Thoracic aorta (tissue), 2 donors: ENCODE results near the gene TREH. TPM values are rescaled to one million over a fixed set of nuclear protein-coding genes. Genes with fewer than 3 reads are reported as not detected.

Source experiments
- ATAC-seq: fragments of 150-250 bp; one replicate; pipeline ENCODE4 v1.8.0; 2017; ENCODE audit warnings: low read depth; ENCODE audit not compliant: insufficient number of reproducible peaks, low FRiP score
- DNase-seq: peaks from one replicate; pipeline ENCODE4 v3.0.0-alpha.2; 2020; ENCODE audit warnings: low spot score
- H3K27ac ChIP-seq, 2 donors: fragments of 200-600 bp; sonication (generic); 1 replicate in 1 of 2; 2 replicates in 1 of 2; pipeline ENCODE4 v1.5.1; 2016; ENCODE audit warnings: mild to moderate bottlenecking in 2 of 2, moderate library complexity in 2 of 2
- H3K27me3 ChIP-seq: fragments of 200-600 bp; sonication (generic); replicated peaks from 2 replicates; pipeline ENCODE4 v1.6.0; 2016; ENCODE audit warnings: mild to moderate bottlenecking; ENCODE audit not compliant: insufficient read depth
- H3K36me3 ChIP-seq: fragments of 200-600 bp; sonication (generic); one replicate; pipeline ENCODE4 v1.5.1; 2016
- H3K4me1 ChIP-seq, 2 donors: fragments of 200-600 bp; sonication (generic); 1 replicate in 1 of 2; 2 replicates in 1 of 2; pipeline versions ENCODE4 v1.5.1 to v1.6.0; 2016; ENCODE audit warnings: low read depth in 2 of 2, mild to moderate bottlenecking in 1 of 2; ENCODE audit not compliant: control insufficient read depth in 1 of 2
- H3K4me3 ChIP-seq: fragments of 200-600 bp; sonication (generic); 2 replicates; pipeline ENCODE4 v1.5.1; 2016; ENCODE audit warnings: mild to moderate bottlenecking
- H3K9me3 ChIP-seq: fragments of 200-600 bp; sonication (generic); 2 replicates; pipeline ENCODE4 v1.5.1; 2016
- total RNA-seq, 2 donors: library from RNA; depleted of rRNA; stranded (reverse); fragments of >200 nt; gene quantifications; one replicate each; pipeline versions ENCODE4 v1.1.0 to v1.2.3, GENCODE V29; 2016
- TF ChIP-seq, protein P1 (sequence below): fragments of 200-600 bp; sonication (generic); IDR thresholded peaks from one replicate; pipeline ENCODE4 v1.5.1; 2019; ENCODE audit warnings: antibody characterized with exemption

Gene TREH
- total RNA-seq, 2 donors from 2014 or later: not detected

DNA sequence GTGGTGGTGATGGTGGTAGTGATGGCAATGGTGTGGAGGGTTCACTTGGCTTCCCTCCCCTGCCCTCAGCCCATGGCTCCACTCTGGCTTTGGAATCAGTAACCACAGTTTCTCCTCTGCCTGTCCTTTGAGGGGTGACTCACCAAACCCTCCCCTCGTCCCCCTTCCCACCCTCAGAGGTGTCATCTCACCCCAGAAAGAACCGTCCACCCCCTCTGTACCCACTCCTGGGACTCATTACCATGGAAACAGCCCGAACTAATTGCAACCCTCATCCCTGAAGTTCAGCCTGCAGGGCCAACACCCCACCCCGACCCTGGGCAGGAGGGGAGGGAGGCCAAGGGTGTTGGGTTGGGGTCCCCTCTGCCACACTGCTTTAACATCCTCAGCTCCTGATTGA lies 45.5 kb downstream of the TREH start:
- TF ChIP-seq, protein P1, sequence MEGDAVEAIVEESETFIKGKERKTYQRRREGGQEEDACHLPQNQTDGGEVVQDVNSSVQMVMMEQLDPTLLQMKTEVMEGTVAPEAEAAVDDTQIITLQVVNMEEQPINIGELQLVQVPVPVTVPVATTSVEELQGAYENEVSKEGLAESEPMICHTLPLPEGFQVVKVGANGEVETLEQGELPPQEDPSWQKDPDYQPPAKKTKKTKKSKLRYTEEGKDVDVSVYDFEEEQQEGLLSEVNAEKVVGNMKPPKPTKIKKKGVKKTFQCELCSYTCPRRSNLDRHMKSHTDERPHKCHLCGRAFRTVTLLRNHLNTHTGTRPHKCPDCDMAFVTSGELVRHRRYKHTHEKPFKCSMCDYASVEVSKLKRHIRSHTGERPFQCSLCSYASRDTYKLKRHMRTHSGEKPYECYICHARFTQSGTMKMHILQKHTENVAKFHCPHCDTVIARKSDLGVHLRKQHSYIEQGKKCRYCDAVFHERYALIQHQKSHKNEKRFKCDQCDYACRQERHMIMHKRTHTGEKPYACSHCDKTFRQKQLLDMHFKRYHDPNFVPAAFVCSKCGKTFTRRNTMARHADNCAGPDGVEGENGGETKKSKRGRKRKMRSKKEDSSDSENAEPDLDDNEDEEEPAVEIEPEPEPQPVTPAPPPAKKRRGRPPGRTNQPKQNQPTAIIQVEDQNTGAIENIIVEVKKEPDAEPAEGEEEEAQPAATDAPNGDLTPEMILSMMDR: no peak
- ATAC-seq (peak; percentile 9), DNase-seq (no peak)
- Histone ChIP-seq H3K27me3 (no peaks in the 10 kb centered on the region), H3K36me3 (peaks cover 42% of the 10 kb centered on the region), H3K9me3 (no peaks in the 10 kb centered on the region), H3K4me3 (peak overlapping the region; percentile 62), H3K27ac (peak overlapping the region; percentile 51 to 85), H3K4me1 (peaks cover 10 to 47% of the 10 kb centered on the region in 2 donors)

DNA sequence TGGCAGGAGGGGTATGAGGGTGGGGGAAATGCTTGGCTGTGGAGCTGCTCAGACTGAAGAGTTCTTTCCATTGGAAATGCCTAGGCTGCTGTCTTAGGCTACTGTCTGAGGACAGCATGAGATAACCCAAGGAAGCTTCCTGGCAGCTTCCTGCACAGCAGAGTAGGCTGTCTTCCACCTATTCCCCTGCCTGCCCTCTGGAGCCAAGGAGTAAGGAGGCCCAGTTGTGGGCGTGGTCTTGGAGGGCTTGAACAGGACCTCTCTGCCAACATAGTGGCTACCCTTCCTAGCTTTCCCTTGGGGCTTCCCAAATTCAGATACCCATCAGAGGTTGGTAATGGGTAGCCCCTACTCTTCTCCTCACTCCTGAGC lies 46.1 kb downstream of the TREH start:
- Histone ChIP-seq H3K9me3 (no peaks in the 10 kb centered on the region), H3K4me1 (peaks cover 10 to 54% of the 10 kb centered on the region in 2 donors), H3K4me3 (no peak overlapping the region), H3K27ac (peak overlapping the region; percentile 51 to 85), H3K27me3 (no peaks in the 10 kb centered on the region), H3K36me3 (peaks cover 41% of the 10 kb centered on the region)
- DNase-seq (no peak), ATAC-seq (no peak)
- TF ChIP-seq, protein P1: no peak

DNA sequence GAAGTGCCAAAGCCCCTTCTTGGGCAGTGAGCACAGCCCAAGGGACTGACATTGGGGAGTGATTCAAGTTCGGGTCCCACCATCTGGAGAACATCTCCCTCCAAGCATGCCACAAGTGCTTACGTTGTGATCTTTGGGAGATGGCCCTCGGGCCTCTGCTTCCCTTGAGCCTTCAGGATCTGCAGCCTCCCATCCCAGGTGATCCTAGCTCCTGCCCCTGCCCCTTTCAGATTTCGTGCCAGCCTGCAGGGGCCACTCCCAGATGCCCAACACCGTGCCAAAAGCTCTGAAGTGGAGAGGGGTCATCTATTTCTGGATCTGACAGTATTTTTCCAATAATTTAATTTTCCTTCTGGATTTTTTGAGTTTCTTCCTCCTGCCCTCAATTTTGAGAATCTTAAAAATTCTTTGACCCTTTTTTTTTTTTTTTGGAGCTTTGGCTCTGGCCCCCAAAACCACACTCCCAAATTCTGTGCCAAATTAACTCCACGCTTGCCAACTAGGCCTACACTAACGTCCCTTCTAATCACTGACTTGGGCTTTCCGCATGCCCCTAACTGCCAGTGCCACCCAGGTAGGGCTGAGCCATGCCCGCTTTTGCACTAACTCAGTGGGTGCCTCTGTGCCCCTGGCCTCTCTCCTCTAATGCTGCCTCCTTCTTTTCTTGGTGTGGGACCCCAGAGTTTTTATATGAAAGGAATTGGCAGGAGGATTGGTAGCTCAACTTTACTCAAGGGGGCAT lies 46.7 kb downstream of the TREH start:
- ATAC-seq (no peak), DNase-seq (no peak)
- Histone ChIP-seq H3K36me3 (peaks cover 44% of the 10 kb centered on the region), H3K4me3 (no peak overlapping the region), H3K4me1 (peaks cover 10 to 59% of the 10 kb centered on the region in 2 donors), H3K27ac (no peak overlapping the region), H3K27me3 (no peaks in the 10 kb centered on the region), H3K9me3 (no peaks in the 10 kb centered on the region)
- TF ChIP-seq, protein P1: no peak

DNA sequence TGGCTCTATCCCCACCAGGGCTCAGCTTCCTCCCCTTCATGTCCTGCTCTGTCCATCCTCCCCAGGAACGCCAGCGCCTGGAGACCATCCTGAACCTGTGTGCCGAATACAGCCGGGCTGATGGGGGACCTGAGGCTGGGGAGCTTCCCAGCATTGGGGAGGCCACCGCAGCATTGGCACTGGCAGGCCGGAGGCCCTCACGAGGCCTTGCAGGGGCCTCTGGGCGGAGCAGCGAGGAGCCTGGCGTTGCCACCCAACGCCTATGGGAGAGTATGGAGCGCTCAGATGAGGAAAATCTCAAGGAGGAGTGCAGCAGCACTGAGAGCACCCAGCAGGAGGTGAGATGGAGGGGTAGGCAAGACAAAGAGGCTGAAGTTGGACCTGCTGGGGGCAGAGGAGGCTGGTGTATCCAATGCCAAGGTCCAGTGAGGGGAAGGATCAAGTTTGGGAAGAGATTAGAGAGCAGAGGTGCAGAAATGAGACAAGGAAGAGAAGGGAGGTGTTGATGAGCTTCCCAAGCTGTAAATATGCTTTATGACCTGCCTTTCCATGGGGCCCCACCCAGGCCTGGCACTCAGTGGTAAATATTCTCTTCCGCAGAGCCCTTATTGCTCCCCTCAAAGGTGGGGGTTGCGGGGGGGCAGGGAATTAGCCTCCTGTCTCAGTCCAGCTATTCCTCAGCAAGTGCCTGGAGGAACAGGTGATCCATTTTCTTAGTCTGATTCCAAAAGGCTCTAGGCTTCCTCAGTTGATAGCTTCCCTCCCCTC lies 48.1 kb downstream of the TREH start:
- H3K27me3 ChIP-seq: no peaks in the 10 kb centered on the region
- H3K27ac ChIP-seq: peak overlapping the region in 1 of 2 donors; percentile 13
- no peaks in the 10 kb centered on the region for H3K9me3 ChIP-seq
- DNase-seq (no peak), ATAC-seq (no peak)
- peaks cover 10 to 65% of the 10 kb centered on the region in 2 donors for H3K4me1 ChIP-seq
- TF ChIP-seq, protein P1: no peak
- H3K36me3 ChIP-seq: peaks cover 55% of the 10 kb centered on the region
- no peak overlapping the region for H3K4me3 ChIP-seq
